ENCODE results near the gene MCUR1. TPM values are rescaled to one million over a fixed set of nuclear protein-coding genes. Genes with fewer than 3 reads are reported as not detected.

Gene MCUR1
- total and polyA plus RNA-seq, 11 donors = 12.6 to 62.0 (median 28.0) TPM

DNA sequence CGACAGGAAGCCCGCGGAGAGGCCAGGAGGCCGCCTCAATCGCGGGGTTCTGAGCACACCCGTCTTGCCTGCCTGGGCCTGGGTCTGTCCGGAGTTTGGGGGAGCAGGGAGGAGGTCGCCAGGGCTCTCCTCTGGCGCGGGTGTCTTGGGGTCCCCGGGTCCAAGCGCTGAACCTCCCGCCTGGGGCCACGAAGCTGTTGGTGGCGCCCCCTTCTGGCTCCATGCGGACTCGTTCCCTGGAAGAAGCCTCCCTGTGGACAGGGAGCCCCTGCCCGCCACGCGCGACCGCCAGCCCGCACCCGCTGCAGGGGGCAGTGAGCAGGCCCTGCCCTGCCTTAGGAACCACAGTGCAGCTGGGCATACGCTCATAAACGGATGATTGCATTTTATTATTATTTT lies 44.7 kb downstream of the MCUR1 start:
- no peaks in the 10 kb centered on the region for H3K9me3 ChIP-seq
- H3K36me3 ChIP-seq = no peaks in the 10 kb centered on the region
- intact Hi-C loops (cut with DNase I) = loop anchor here in 3 of 10 donors (10.0 kb wide), 3 partner anchors 125 to 155 kb away; partner anchors contain the start of gene NOL7 (in 1 of the 3)
- H3K27ac ChIP-seq = no peak overlapping the region
- no peak for TF ChIP-seq POLR2A (IDR thresholded peaks at IDR 0.05)
- TF ChIP-seq, protein P1, sequence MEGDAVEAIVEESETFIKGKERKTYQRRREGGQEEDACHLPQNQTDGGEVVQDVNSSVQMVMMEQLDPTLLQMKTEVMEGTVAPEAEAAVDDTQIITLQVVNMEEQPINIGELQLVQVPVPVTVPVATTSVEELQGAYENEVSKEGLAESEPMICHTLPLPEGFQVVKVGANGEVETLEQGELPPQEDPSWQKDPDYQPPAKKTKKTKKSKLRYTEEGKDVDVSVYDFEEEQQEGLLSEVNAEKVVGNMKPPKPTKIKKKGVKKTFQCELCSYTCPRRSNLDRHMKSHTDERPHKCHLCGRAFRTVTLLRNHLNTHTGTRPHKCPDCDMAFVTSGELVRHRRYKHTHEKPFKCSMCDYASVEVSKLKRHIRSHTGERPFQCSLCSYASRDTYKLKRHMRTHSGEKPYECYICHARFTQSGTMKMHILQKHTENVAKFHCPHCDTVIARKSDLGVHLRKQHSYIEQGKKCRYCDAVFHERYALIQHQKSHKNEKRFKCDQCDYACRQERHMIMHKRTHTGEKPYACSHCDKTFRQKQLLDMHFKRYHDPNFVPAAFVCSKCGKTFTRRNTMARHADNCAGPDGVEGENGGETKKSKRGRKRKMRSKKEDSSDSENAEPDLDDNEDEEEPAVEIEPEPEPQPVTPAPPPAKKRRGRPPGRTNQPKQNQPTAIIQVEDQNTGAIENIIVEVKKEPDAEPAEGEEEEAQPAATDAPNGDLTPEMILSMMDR (IDR thresholded peaks at IDR 0.05) = peak in 6 of 12 donors; percentile 4 to 31 (median 14)
- WGBS, 4 donors = 79 to 92% (median 89%) methylated on average over 24 to 27 of the region's 27 CpGs
- no peak for DNase-seq
- H3K27me3 ChIP-seq = no peaks in the 10 kb centered on the region
- ATAC-seq = no peak
- H3K4me3 ChIP-seq = no peak overlapping the region
- peaks cover 0 to 22% (median 12%) of the 10 kb centered on the region in 12 donors for H3K4me1 ChIP-seq

DNA sequence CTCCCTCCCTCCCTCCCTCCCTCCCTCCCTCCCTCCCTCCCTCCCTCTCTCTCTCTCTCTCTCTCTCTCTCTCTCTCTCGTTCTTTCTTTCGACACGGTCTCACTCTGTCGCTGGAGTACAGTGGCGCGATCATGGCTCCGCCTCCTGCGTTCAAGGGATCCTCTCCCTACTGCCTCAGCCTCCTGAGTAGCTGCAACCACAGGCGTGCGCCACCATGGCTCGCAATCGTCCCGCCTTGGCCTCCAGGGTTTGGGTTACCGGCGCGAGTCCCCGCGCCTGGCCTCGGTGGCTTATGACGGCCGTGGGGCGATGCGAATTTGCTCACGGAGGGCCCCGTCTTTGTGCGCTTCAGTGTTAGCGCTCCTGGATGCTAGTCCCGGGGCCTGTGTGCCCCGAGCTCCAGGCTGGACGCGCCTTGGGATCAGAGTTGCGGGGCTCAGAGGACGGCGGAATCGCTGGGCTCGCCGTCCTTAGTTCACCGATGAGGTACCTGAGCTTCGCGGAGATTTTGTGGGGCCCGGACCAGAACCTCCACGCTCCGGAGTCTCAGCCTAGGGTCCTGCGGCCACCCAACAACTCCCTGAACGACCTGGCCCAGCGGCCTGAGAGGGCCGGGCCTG lies 45.2 kb downstream of the MCUR1 start:
- intact Hi-C loops (cut with DNase I) = loop anchor here in 2 of 10 donors (10.0 kb wide), 2 partner anchors 124 to 154 kb away; partner anchors contain the start of gene NOL7 (in 1 of the 2)
- peaks cover 0 to 2% (median 0%) of the 10 kb centered on the region in 12 donors for H3K9me3 ChIP-seq
- 96 to 98% (median 97%) methylated on average over 45 to 47 of the region's 47 CpGs for WGBS, 4 donors
- H3K36me3 ChIP-seq = no peaks in the 10 kb centered on the region
- ATAC-seq (no peak), DNase-seq (no peak)
- peaks cover 0 to 22% (median 12%) of the 10 kb centered on the region in 12 donors for H3K4me1 ChIP-seq
- TF ChIP-seq POLR2A (IDR thresholded peaks at IDR 0.05) = no peak
- TF ChIP-seq, protein P1 (IDR thresholded peaks at IDR 0.05) = no peak
- H3K27me3 ChIP-seq = no peaks in the 10 kb centered on the region
- no peak overlapping the region for H3K27ac ChIP-seq
- H3K4me3 ChIP-seq = no peak overlapping the region

- Histone ChIP-seq H3K9me3 (peaks cover 0 to 6% (median 0%) of the 10 kb centered on the region in 12 donors), H3K36me3 (no peaks in the 10 kb centered on the region), H3K27me3 (no peaks in the 10 kb centered on the region), H3K27ac (peak overlapping the region in 10 of 12 donors; percentile 4 to 79 (median 43)), H3K4me1 (peaks cover 0 to 29% (median 13%) of the 10 kb centered on the region in 12 donors), H3K4me3 (peak overlapping the region in 10 of 12 donors; percentile 4 to 54 (median 44))
- peak; percentile 83 to 96 (median 92) for ATAC-seq
- 6 to 8% (median 7%) methylated on average over 19 of the region's 19 CpGs for WGBS, 4 donors
- peak in 4 of 5 donors; percentile 63 to 72 (median 66) for DNase-seq
- intact Hi-C loops (cut with DNase I) = loop anchor here in 3 of 10 donors (2.0 to 10.0 kb wide), 3 partner anchors 56 to 152 kb away; partner anchors contain the start of genes NOL7 (in 1 of the 3) and RANBP9 (in 1 of the 3)
- no peak for TF ChIP-seq POLR2A (IDR thresholded peaks at IDR 0.05)
- TF ChIP-seq, protein P1 (IDR thresholded peaks at IDR 0.05) = peak in 7 of 12 donors; percentile 22 to 47 (median 30)
Observed at GRCh38 chr6:13767121-13767808, 47.1 kb downstream of the MCUR1 start.

GRCh38 chr6:13766201-13766634 lies 48.1 kb downstream of the MCUR1 start:
- Histone ChIP-seq H3K27me3 (no peaks in the 10 kb centered on the region), H3K27ac (no peak overlapping the region), H3K9me3 (peaks cover 0 to 6% (median 0%) of the 10 kb centered on the region in 12 donors), H3K36me3 (no peaks in the 10 kb centered on the region), H3K4me3 (no peak overlapping the region), H3K4me1 (peaks cover 0 to 38% (median 16%) of the 10 kb centered on the region in 12 donors)
- TF ChIP-seq, protein P1 (IDR thresholded peaks at IDR 0.05) = no peak
- no peak for TF ChIP-seq POLR2A (IDR thresholded peaks at IDR 0.05)
- intact Hi-C loops (cut with DNase I) = loop anchor here in 3 of 10 donors (2.0 to 10.0 kb wide), 3 partner anchors 55 to 151 kb away; partner anchors contain the start of genes NOL7 (in 1 of the 3) and RANBP9 (in 1 of the 3)
- ATAC-seq (peak in 1 of 4 donors; percentile 4), DNase-seq (no peak)
- 59 to 73% (median 68%) methylated on average over 5 of the region's 5 CpGs for WGBS, 4 donors

Data from heart left ventricle (tissue), 16 donors.